SIG-M5 (cell line): ENCODE data around the gene VWC2.

Source experiments
- DNase-seq: peaks from one replicate; lab custom pipeline; 2025; lab: John Stamatoyannopoulos, UW

The VWC2 gene

DNA sequence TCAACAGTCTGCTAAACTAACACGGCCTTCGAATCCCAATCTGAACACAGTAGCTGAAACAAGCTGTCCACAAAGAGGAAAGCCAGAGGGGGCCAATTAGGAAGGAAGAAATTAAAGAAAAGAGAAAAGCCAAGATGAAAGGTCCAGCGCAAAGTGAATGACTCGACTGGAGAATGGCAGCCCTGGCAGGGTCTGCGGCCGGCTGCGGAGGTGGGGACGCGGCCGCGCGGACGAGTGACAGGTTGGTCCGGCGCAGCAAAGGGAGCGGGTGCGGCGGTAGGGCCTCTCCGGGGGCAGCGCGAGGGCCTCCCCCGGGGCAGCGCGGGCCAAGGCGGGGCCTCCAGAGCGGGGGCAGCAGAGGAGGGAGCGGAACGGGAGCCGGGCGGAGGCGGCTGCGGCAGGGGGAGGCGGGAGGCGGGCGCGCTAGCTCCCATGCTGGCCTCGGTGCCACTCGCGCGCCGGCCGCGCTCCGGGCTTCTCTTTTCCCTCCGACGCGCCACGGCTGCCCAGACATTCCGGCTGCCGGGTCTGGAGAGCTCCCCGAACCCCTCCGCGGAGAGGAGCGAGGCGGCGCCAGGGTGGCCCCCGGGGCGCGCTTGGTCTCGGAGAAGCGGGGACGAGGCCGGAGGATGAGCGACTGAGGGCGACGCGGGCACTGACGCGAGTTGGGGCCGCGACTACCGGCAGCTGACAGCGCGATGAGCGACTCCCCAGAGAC lies at the start of gene VWC2:
Gene VWC2, plus strand, starts transcription at position 421 of the 718 bp plus-strand sequence. CDS start 1,798 bp downstream, outside the sequence.
- DNase-seq, result no peak

DNA sequence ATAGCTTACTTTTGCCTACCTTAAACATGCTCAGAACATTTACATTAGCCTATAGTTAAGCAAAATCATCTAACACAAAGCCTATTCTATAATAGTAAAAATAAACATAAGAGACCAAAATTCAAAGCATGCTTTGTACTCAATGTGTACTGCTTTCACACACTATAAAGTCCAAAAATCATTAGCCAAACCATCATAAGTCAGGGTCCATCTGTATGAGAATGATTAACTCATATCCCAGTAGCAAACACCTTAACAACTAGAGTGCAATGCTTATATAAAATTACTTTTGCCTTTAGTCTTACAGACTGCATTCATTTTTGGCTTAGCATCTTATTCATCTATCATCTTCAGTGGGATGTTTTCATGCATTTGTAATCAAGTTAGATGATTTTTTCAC lies 49.4 kb upstream of the VWC2 start:
- no peak for DNase-seq

DNA sequence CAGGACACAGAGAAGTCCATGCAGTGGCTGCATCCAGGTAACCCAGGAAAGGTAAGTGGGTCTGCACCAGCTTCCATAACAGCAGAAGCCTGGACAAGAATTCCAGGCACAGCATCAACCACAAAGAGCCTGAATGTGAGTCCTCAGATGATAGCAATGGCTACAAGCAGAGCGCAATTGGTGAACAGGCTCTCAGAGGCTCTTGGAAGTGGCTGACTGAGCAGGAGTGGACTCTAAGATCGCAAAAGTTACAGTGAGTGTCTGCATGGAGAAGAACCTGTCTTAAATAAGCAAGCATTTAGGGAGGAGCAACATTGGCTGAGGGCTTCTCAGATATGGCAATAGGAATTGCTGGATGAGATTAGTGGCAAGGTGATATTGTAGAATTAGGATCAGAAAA lies 41.6 kb upstream of the VWC2 start:
- no peak for DNase-seq

DNA sequence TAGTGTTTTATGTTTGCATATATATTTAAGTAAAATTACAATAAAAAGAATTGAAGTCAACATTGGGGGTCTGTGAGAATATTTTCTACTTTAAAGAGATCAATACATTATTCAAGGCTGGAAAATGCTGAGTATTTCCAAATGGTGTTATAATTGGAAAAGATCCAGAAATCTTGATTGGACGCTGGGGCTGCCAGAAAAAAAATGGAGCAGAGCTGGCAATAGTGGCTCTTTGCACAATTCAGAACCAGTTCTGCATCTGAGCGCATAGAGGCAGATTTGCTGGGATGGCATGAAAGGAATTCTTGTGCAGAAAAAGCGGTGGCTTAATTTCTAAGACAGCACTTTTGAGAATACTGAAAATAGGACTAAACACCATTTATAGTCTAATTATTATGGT lies 10.8 kb upstream of the VWC2 start:
- no peak for DNase-seq

DNA sequence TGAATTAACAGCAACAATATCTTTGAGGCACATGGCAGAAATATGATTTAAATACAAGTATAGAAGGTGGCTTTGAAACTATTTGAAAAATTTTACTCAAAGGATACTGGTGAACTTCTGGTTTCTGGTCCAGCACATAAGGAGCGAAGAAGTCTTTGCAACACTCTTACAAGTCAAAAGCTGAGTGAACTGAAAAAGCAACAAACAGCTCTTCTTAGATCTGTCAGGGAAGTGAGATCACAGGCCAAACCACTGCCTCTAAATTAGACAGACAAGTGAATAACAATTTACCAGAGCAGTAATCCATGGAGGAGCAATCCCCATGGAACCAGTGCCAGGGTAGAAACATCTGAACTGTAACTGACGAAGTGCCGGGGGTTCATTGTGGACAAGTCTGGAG lies 9.6 kb upstream of the VWC2 start:
- DNase-seq, result no peak

DNA sequence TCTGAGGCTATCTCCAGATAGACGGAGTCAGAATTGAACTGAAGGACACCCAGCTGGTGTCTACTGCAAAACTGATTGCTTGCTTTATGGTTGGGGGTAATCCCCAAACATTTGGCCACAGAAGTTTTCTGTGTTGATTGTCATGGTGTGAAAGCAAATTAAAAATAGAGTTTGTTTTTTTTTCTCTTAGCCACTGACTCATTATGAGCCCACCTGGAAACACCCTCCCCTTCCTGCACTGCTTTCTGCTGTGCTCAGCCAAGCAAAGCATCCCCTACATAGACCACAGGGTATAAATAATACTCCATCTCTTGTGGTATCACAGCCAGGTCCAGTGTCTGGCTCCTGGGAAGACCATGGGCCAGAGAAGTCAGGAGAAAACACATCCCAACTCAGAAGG lies 6.5 kb upstream of the VWC2 start:
- DNase-seq, result no peak

DNA sequence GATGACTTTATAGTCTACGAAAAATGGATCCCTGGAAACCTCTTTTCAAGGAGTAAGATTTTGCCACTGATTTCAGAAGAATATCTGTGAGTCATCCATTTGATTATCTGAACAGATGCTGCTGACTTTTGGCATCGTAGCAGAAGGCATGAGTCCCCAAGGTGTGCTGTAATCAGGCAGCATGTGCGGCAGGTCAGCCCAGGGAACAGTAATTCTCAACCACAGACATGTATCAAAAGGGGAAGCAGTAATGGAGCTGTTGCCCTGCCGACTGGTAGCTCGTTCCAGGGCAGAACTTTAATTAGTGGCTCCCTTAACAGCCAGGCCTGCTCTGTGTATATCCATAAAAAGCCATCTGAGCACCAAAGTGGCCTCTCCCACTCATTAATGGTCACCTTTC lies 5.7 kb upstream of the VWC2 start:
- no peak for DNase-seq

DNA sequence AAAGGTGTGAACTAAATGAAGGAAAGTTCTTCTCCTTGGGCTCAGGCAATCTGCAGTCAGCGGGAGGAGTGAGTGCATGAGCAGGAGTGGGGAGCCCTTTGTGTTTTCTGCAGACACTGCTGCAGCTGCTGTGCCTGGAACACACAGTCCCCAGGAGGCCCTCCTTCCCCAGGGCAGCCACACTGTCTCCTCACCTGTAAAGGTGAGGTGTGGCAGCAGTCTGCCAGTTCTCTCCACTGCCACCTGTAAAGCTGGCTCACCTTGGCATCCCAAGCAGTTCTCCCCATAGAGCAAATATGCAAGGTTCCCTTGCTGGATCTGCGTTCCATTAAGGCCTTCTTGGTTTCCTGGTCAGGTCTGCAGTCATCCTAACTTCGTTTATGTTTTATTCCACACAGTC lies 5.2 kb upstream of the VWC2 start:
- DNase-seq, result no peak

DNA sequence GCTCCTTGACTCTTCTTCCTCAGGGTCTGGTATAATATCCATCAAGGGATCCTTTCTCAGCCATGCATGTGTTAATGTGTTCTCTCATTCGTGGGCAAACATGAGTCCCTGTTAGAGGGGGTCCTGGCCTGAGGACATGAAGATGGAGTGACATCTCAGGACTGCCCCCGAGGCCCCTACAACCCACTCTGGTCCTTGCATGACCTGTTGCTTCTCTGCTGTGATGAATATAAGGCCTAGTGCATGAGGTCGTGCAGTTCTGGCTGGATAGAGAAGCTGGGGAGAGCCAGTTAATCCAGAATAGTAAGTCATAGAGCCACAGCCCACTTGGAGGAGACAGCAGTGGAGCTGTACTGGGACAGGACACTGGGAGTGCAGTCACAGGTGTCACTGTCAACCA lies 4.6 kb upstream of the VWC2 start:
- DNase-seq, result no peak

DNA sequence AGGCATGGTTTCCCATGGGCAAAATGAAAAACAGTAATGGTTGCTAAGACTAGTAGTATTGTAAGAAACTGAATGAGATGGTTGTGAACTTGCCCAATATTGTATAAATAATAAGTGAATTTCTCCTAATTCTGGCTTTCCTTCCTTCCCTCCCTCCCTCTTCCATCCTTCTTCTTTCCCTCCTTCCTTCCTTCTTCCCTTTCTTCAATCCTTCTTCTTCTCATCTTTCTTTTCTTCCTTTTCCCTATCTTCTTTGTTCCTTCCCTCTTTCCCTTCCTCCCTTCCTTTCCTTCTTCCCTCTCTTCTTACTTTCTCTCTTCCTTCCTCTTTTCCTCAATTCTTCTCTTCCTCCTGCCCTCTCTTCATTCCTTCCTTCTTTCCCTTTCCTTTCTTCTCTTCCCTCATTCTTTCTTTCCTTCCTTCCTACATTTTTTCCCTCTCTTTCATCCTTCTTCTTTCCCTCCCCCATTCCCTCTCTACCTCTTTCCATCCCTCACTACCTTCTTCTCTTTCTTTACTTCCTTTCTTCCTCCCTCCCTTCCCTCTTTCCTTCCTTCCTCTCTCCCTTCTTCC lies 4.1 kb upstream of the VWC2 start:
- DNase-seq, result no peak

DNA sequence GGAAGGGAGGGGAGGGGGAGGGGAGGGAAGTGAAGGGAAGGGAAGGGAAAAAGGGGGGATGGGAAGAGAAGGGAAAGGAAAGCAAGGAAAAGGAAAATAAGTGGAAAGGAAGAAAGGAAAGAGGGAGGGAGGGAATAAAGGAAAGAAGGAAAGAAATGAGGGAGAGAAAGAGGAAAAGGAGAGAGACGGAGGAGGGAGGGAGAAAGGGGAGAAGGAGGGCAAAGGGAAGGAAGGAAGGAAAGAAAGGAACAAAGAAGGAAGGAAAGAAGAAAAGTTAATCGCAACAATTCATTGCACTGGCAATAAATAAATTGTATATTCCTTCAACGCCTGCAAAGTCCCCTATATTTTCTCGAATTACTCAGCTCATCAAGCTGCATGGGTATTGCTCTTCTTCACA lies 2.6 kb upstream of the VWC2 start:
- no peak for DNase-seq

DNA sequence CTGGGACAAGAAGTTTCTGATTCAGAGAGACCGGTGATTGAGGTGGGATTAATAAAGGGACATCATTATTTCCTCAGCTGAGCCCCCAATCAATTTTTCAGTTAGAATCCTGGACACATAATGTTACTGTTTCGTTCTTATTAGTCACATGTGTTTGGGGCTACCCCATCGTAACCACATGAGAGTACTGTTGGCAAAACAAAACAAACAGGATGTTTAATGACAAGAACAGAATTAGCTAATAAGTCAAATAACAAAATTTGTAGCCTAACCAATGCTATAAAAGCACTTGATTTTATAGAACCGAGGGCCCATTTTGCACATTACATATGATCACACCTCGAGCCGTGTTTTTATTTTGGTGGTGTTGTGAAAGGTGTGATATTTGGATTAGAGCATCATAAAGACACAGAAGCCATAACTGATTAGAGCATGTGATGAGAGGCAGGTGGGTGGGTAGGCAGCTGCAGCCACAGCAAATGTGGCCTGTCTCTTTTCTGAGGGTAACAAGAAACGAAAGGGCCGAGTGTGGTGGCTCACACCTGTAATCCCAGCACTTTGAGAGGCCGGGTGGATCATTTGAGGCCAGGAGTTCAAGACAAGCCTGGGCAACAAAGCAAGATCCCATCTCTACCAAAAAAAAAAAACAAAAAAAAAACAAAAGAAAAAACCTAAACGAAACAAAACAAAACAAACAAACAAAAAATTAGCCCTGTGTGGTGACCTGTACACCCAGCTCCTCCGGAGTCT lies 1.8 kb upstream of the VWC2 start:
- DNase-seq, result no peak

DNA sequence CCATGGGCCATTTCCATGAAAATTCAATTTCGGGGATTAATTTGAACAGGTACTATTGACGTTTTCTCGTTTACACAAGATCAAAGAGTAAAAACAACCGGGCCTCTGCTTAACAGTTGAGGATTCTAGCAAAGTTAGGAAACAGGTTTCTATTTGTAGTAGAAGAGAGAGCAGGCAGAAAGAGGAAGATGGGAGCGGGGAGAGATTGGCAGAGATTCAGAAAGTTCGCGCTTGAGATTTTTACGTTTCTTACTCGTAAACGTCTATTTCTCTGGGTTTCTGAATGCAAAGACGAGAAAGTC lies 571 bp upstream of the VWC2 start:
- no peak for DNase-seq

DNA sequence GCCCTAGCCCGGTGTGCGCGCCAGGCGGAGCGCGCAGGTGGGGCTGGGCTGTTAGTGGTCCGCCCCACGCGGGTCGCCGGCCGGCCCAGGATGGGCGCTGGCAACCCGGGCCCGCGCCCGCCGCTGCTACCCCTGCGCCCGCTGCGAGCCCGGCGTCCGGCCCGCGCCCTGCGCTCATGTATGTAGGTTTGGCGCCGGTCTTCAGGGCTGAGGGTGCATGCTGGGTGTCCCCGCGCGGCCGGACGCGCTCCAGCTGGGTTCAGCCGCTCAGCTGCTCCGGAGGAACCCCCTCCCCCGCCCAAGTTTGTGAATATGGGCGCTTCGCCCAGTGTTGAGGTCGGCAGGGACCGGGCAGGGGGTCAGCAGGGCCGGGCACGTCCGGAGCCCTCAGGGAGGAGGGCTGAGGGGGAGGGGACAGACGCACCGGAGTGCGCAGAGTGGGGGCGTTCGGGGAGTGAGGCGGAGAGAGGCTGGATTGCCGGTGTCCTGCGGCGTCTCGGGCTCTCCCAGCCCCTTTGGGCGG lies 559 bp downstream of the VWC2 start:
- DNase-seq, result no peak

DNA sequence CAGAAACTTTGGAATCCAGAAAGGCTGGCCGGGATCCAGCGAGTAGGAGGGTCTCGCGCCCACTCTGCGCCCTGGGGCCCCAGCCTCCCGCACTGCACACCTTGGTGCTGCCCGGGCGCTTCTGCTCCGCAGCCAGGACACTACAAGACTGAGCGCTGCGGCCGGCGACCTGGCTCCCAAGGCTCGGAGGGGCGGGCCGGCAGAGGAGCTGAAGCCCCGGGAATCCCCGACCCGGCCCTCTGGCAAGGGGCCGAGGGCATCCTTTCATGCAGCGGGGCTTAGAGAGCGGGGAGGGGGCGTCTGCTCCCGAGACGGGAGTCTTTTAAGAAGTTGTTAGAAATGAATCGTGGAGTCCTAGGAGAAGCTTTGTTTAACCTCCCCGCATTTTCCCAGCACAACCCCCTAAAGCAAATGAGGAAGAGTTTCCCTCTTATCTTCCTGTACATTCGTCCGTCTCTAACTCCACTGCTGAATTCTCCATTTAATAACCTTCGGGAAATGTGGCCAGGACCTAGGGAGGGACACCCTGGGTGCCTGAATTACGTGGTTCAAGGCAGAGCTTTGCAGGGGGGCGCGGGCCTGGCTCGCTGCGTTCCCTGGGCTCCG lies 1.1 kb downstream of the VWC2 start:
- no peak for DNase-seq

DNA sequence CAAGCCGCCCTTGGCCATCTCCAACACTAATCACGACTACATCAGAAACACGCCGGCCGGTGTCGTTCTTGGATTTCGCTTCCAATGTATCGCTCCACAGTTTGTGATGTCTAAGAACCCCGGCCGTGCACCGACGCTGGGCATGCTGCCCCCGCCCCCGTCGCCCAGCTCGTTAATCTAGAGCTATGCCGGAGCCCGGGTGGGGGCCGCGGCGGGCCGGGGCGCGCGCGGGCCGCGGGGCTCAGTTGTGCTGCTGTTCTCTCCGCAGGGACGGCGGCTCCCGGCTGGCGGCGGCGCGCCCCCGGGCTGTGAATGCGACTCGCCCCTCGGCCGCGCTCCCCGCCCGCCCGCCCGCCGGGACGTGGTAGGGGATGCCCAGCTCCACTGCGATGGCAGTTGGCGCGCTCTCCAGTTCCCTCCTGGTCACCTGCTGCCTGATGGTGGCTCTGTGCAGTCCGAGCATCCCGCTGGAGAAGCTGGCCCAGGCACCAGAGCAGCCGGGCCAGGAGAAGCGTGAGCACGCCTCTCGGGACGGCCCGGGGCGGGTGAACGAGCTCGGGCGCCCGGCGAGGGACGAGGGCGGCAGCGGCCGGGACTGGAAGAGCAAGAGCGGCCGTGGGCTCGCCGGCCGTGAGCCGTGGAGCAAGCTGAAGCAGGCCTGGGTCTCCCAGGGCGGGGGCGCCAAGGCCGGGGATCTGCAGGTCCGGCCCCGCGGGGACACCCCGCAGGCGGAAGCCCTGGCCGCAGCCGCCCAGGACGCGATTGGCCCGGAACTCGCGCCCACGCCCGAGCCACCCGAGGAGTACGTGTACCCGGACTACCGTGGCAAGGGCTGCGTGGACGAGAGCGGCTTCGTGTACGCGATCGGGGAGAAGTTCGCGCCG lies 1.9 kb downstream of the VWC2 start:
- DNase-seq, result no peak

DNA sequence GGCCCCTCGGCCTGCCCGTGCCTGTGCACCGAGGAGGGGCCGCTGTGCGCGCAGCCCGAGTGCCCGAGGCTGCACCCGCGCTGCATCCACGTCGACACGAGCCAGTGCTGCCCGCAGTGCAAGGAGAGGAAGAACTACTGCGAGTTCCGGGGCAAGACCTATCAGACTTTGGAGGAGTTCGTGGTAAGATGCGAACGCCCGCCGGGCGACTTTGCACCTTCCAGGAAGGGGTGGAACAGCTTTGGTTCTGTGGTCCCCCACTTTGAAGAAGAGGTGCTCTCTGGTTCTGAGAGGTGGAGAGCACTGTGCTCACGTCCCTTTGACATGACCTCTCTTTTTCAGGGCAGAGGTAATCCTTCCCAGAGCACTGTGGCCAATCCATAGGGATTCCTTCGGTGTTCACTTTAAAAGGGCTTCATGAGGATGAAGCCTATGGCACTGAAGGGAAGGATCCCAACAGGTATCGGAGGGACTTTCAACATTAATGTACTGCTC lies 2.6 kb downstream of the VWC2 start:
- DNase-seq, result no peak

DNA sequence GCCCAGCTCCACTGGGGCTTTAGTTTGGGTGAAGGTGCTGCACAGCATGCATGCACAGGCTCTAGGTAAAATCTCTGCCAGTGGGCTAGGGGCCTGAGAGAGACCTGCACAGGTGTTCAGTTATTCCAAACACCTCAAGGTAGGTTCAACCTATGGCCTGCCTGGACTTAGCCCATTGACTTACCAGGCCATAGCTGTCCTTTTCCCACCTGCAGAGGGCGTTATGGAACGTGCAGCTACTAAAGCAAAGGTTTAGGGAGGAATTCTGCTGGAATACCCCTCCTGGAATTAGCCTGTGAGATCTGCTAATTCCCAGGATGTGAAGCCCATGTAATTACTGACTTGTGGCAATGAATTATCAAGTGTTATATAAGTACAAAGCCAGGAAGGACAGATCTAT lies 3.6 kb downstream of the VWC2 start:
- DNase-seq, result no peak

DNA sequence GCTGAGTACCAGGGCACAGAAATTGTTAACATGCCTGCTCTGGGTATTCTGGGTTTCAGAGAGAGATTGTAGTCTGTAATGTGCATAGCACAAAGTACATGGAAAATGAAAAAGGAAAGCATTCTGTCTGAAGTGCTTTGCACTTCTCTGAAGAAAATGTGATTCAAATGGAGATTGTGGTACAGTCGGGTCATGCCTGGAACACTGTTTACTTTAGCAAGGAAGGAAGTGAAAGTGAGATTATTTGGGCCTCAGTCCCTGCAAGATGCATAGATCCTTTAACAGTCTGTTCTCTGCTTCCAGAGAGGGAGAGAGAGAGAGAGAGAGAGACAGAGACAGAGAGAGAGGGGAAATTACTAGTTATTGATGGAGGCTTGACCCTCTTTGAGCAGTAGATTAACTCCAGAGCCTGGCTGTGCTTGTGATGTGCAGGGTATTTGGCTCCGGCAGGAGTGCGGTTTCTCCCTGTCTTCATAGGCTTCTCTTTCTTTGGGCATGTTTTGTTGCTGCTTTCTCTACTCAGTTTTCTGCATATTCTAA lies 5.4 kb downstream of the VWC2 start:
- DNase-seq, result no peak

DNA sequence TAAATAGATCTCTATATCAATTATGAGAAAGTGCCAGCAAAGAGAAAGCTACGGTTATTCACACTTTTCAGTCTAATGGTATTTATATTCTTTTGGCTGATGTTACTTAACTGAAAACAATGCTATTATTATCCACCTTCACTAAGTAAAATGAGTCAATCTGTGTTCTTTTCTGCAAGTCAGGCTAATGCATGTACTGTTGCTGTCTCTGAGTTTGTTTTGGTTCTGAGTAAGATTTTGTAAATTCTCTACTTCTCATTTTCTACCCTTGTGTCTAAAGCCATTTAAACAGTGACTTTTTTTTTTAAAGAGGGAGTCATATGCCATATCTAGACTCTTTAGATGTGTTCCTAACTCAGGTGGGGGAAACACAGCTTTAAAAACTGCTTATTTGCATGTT lies 7.5 kb downstream of the VWC2 start:
- no peak for DNase-seq

DNA sequence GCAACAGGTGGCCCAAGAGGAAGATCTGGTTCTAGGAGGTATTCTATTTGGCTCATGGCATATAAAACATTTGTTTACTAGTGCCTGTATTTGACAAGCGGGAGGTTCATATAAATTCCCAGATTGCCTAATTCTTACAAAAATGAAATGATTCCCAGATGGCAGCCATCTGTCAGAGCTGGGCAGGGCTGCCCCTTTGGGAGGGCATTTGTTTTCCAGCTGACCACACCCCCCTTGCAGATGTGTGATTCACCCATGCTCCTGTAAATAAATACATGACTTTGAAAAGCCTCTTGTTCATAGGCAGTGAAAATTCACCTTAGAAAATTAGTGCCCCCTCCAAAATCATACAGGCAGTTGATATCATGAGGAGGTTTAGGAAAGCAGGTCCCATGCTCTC lies 8.6 kb downstream of the VWC2 start:
- DNase-seq, result no peak

DNA sequence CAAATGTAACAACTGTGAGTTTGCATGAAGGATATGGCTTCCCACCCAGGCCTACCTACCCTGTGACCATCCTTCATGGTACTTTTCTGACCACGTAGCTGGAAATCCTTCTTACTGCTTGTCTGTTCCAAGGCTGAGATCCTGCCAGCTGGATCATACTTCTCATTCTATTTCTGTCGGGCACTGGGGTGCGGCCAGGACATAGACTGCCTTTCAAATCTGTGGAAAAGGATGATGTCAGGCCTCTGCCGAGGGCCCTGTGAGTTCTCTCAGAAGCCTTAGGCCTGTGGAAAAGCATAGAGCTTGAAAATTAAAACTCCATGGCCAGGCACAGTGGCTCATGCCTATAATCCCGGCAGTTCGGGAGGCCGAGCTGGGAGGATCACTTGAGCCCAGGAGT lies 10.0 kb downstream of the VWC2 start:
- DNase-seq, result no peak
